Testis (tissue), 2 donors: ENCODE results near the gene LRRC1.

ENCODE experiments used
- POLR2A ChIP-seq: fragments of 450-650 bp; IDR thresholded peaks from one replicate; pipeline ENCODE4 v1.6.1; 2017; ENCODE audit warnings: antibody characterized with exemption, mild to moderate bottlenecking, moderate library complexity
- TF ChIP-seq, protein P1 (sequence below), 3 experiments: fragments of 450-650 bp in 2 of 3; fragments of 200-600 bp in 1 of 3; sonication (generic) in 1 of 3; IDR thresholded peaks; one replicate each; pipeline ENCODE4 v1.5.1; 2016 to 2019; ENCODE audit warnings: antibody characterized with exemption in 3 of 3, mild to moderate bottlenecking in 2 of 3, moderate library complexity in 1 of 3

DNA sequence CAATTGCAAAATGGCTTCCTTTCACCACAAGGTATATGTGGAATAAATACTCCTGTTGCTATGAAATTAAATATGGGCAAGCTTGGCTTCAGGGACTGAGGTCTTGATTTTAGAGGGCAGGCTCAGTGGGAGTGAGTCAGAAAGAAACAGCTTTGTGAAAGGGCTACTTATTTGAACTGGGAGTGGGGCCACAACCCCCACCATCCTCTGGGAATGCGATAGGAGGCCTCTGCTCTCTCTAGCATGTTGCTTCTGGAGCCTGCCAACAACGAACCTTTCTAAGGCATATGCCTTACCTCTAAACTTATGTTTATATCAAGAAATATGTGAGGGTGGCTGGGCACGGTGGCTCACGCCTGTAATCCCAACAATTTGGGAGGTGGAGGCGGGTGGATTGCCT lies 149.7 kb downstream of the LRRC1 start:
- TF ChIP-seq, protein P1, sequence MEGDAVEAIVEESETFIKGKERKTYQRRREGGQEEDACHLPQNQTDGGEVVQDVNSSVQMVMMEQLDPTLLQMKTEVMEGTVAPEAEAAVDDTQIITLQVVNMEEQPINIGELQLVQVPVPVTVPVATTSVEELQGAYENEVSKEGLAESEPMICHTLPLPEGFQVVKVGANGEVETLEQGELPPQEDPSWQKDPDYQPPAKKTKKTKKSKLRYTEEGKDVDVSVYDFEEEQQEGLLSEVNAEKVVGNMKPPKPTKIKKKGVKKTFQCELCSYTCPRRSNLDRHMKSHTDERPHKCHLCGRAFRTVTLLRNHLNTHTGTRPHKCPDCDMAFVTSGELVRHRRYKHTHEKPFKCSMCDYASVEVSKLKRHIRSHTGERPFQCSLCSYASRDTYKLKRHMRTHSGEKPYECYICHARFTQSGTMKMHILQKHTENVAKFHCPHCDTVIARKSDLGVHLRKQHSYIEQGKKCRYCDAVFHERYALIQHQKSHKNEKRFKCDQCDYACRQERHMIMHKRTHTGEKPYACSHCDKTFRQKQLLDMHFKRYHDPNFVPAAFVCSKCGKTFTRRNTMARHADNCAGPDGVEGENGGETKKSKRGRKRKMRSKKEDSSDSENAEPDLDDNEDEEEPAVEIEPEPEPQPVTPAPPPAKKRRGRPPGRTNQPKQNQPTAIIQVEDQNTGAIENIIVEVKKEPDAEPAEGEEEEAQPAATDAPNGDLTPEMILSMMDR (IDR thresholded peaks at IDR 0.05): no peak
- no peak for TF ChIP-seq POLR2A
